ENCODE data around the gene KRTAP10-5. TPM values are rescaled to one million over a fixed set of nuclear protein-coding genes. Genes with fewer than 3 reads are reported as not detected.

Gene KRTAP10-5
- polyA plus RNA-seq, 3 donors, result not detected

- DNase-seq (ENCODE audit: extremely low read depth in 1 of 11, low read depth in 9 of 11, low spot score in 4 of 11), result no peak
These were observed 42.2 kb downstream of the KRTAP10-5 start for GRCh38 chr21:44537930-44538911.

- no peak for DNase-seq (ENCODE audit: extremely low read depth in 1 of 11, low read depth in 9 of 11, low spot score in 4 of 11)
These were observed 44.4 kb downstream of the KRTAP10-5 start for GRCh38 chr21:44535963-44536362.

GRCh38 chr21:44534688-44535087 is 45.7 kb downstream of the KRTAP10-5 start:
- DNase-seq (ENCODE audit: extremely low read depth in 1 of 11, low read depth in 9 of 11, low spot score in 4 of 11), result no peak

- no peak for DNase-seq (ENCODE audit: extremely low read depth in 1 of 11, low read depth in 9 of 11, low spot score in 4 of 11)
These were observed 46.3 kb downstream of the KRTAP10-5 start for GRCh38 chr21:44533891-44534627.

GRCh38 chr21:44533121-44533890 is 47.1 kb downstream of the KRTAP10-5 start:
- DNase-seq (ENCODE audit: extremely low read depth in 1 of 11, low read depth in 9 of 11, low spot score in 4 of 11), result no peak

GRCh38 chr21:44532712-44533111 is 47.7 kb downstream of the KRTAP10-5 start:
- DNase-seq (ENCODE audit: extremely low read depth in 1 of 11, low read depth in 9 of 11, low spot score in 4 of 11), result no peak

- DNase-seq (ENCODE audit: extremely low read depth in 1 of 11, low read depth in 9 of 11, low spot score in 4 of 11), result no peak
These were observed 48.5 kb downstream of the KRTAP10-5 start for GRCh38 chr21:44531606-44532564.

- DNase-seq (ENCODE audit: extremely low read depth in 1 of 11, low read depth in 9 of 11, low spot score in 4 of 11), result no peak
These were observed 49.4 kb downstream of the KRTAP10-5 start for GRCh38 chr21:44530903-44531605.

GRCh38 chr21:44530221-44530902 is 50.0 kb downstream of the KRTAP10-5 start:
- no peak for DNase-seq (ENCODE audit: extremely low read depth in 1 of 11, low read depth in 9 of 11, low spot score in 4 of 11)

- no peak for DNase-seq (ENCODE audit: extremely low read depth in 1 of 11, low read depth in 9 of 11, low spot score in 4 of 11)
These were observed 50.8 kb downstream of the KRTAP10-5 start for GRCh38 chr21:44529503-44530125.

Other genes starting within 250 kb of the KRTAP10-5 start
- gene CFAP410, start 241.2 kb downstream of the KRTAP10-5 start, polyA plus RNA-seq (ENCODE audit: insufficient read length in 3 of 3), result 10 to 100 TPM; 14.9 to 38.7 (median 31.9) TPM
- 1 to 10 TPM in 2 of 3 donors, under 1 TPM in 1; 0.81 to 1.4 (median 1.2) TPM for gene TRPM2, start 227.0 kb downstream of the KRTAP10-5 start, polyA plus RNA-seq (ENCODE audit: insufficient read length in 3 of 3)
- gene LRRC3, start 125.1 kb downstream of the KRTAP10-5 start, polyA plus RNA-seq (ENCODE audit: insufficient read length in 3 of 3), result 1 to 10 TPM; 4.1 to 6.0 (median 5.8) TPM
- not detected for gene KRTAP10-1, start 40.4 kb downstream of the KRTAP10-5 start, polyA plus RNA-seq (ENCODE audit: insufficient read length in 3 of 3)
- gene KRTAP10-2, start 29.1 kb downstream of the KRTAP10-5 start, polyA plus RNA-seq (ENCODE audit: insufficient read length in 3 of 3), result not detected
- not detected for gene KRTAP10-3, start 21.8 kb downstream of the KRTAP10-5 start, polyA plus RNA-seq (ENCODE audit: insufficient read length in 3 of 3)
- gene KRTAP10-4, start 6.9 kb downstream of the KRTAP10-5 start, polyA plus RNA-seq (ENCODE audit: insufficient read length in 3 of 3), result not detected
- gene KRTAP10-6, start 11.9 kb upstream of the KRTAP10-5 start, polyA plus RNA-seq (ENCODE audit: insufficient read length in 3 of 3), result not detected
- gene KRTAP10-7, start 20.0 kb upstream of the KRTAP10-5 start, polyA plus RNA-seq (ENCODE audit: insufficient read length in 3 of 3), result not detected
- not detected for gene KRTAP10-8, start 31.5 kb upstream of the KRTAP10-5 start, polyA plus RNA-seq (ENCODE audit: insufficient read length in 3 of 3)
- gene KRTAP10-9, start 46.5 kb upstream of the KRTAP10-5 start, polyA plus RNA-seq (ENCODE audit: insufficient read length in 3 of 3), result not detected
- not detected for gene KRTAP10-10, start 56.8 kb upstream of the KRTAP10-5 start, polyA plus RNA-seq (ENCODE audit: insufficient read length in 3 of 3)
- gene KRTAP10-11, start 65.8 kb upstream of the KRTAP10-5 start, polyA plus RNA-seq (ENCODE audit: insufficient read length in 3 of 3), result not detected
- not detected for gene KRTAP12-4, start 74.1 kb upstream of the KRTAP10-5 start, polyA plus RNA-seq (ENCODE audit: insufficient read length in 3 of 3)
- gene KRTAP12-3, start 77.3 kb upstream of the KRTAP10-5 start, polyA plus RNA-seq (ENCODE audit: insufficient read length in 3 of 3), result not detected
- gene KRTAP12-2, start 86.3 kb upstream of the KRTAP10-5 start, polyA plus RNA-seq (ENCODE audit: insufficient read length in 3 of 3), result not detected
- gene KRTAP12-1, start 101.6 kb upstream of the KRTAP10-5 start, polyA plus RNA-seq (ENCODE audit: insufficient read length in 3 of 3), result not detected
- not detected for gene KRTAP10-12, start 116.6 kb upstream of the KRTAP10-5 start, polyA plus RNA-seq (ENCODE audit: insufficient read length in 3 of 3)
- gene TSPEAR, start 131.0 kb upstream of the KRTAP10-5 start, polyA plus RNA-seq (ENCODE audit: insufficient read length in 3 of 3), result 1 to 10 TPM in 1 of 3 donors, under 1 TPM in 2; 0.82 to 1.5 (median 0.89) TPM
- gene UBE2G2, start 221.2 kb upstream of the KRTAP10-5 start, polyA plus RNA-seq (ENCODE audit: insufficient read length in 3 of 3), result 100 to 1,000 TPM in 1 of 3 donors, 10 to 100 TPM in 2; 82.1 to 132 (median 83.4) TPM
- 100 to 1,000 TPM in 2 of 3 donors, 10 to 100 TPM in 1; 93.3 to 123 (median 115) TPM for gene SUMO3, start 237.5 kb upstream of the KRTAP10-5 start, polyA plus RNA-seq (ENCODE audit: insufficient read length in 3 of 3)

All from renal cortex interstitium (tissue), 11 donors.